Endothelial cell of umbilical vein (primary cell): ENCODE data around the gene GNA12.

Experiments
- EZH2 ChIP-seq: IDR thresholded peaks from 2 replicates; pipeline ENCODE4 v1.6.1; 2012; ENCODE audit warnings: borderline replicate concordance, low read depth, mild to moderate bottlenecking, moderate library complexity, low read length, inconsistent platforms; ENCODE audit not compliant: severe bottlenecking
- GATA2 ChIP-seq: IDR thresholded peaks from 2 replicates; pipeline ENCODE4 v1.7.0; 2011; ENCODE audit warnings: low read depth, mild to moderate bottlenecking, moderate library complexity, mixed read lengths, low read length; ENCODE audit not compliant: insufficient read length, insufficient read depth
- JUN ChIP-seq: IDR thresholded peaks from 2 replicates; pipeline ENCODE4 v1.6.1; 2011; ENCODE audit warnings: borderline replicate concordance, low read depth; ENCODE audit not compliant: insufficient read length, insufficient read depth
- MYC ChIP-seq: IDR thresholded peaks from one replicate; pipeline ENCODE4 v1.6.1; 2011; ENCODE audit warnings: mild to moderate bottlenecking, low read depth, low read length
- POLR2A ChIP-seq: IDR thresholded peaks from 2 replicates; pipeline ENCODE4 v1.6.1; 2012; ENCODE audit warnings: low read depth, mild to moderate bottlenecking, control low read depth, low read length
- POLR2AphosphoS5 ChIP-seq: IDR thresholded peaks from 2 replicates; pipeline ENCODE4 v1.6.1; 2012; ENCODE audit warnings: low read depth, mild to moderate bottlenecking, control low read depth, low read length, moderate library complexity; ENCODE audit not compliant: insufficient read depth
- TF ChIP-seq, protein P1 (sequence below), 2 donors: IDR thresholded peaks; 1 replicate in 1 of 2; 2 replicates in 1 of 2; pipeline ENCODE4 v1.5.1; 2011; ENCODE audit warnings: low read length in 2 of 2, mild to moderate bottlenecking in 2 of 2, moderate library complexity in 2 of 2, control low read depth in 1 of 2, inconsistent platforms in 1 of 2, low read depth in 1 of 2; ENCODE audit not compliant: insufficient read depth in 1 of 2; ENCODE audit errors: extremely low read depth in 1 of 2

DNA sequence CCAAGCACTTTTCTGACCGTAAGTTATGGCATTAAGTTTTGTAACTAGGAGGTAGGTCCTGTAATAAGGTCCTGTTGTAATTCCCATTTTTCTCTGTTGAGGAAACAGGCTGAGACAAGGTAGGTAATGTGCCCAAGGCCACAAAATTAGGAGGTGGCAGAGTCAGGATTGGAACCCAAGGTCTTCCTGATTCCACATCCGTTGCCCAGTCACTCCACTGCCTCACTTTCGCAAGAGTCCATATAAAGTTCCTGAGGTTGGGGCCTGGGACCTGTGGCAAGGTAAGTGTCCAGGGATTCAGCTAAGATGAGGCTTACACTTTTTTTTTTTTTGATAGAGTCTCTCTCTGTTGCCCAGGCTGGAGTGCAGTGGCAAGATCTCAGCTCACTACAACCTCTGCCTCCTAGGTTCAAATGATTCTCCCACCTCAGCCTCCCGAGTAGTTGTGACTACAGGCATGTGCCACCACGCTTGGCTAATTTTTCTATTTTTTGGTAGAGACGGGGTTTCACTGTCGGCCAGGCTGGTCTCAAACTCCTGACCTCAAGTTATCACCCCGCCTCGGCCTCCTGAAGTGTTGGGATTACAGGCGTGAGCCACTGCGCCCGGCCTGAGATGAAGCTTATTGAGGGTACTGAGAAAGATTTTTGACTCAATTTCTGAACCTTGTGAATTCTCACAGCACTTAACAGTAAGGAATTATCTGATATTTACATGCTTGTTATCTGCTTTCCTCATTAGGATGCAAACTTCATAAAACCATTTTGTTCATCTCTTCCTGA, 20.3 kb upstream of the GNA12 start:
- no peak for TF ChIP-seq GATA2
- TF ChIP-seq, protein P1, sequence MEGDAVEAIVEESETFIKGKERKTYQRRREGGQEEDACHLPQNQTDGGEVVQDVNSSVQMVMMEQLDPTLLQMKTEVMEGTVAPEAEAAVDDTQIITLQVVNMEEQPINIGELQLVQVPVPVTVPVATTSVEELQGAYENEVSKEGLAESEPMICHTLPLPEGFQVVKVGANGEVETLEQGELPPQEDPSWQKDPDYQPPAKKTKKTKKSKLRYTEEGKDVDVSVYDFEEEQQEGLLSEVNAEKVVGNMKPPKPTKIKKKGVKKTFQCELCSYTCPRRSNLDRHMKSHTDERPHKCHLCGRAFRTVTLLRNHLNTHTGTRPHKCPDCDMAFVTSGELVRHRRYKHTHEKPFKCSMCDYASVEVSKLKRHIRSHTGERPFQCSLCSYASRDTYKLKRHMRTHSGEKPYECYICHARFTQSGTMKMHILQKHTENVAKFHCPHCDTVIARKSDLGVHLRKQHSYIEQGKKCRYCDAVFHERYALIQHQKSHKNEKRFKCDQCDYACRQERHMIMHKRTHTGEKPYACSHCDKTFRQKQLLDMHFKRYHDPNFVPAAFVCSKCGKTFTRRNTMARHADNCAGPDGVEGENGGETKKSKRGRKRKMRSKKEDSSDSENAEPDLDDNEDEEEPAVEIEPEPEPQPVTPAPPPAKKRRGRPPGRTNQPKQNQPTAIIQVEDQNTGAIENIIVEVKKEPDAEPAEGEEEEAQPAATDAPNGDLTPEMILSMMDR (IDR thresholded peaks at IDR 0.05; ENCODE audit: extremely low read depth in 1 of 2, insufficient read depth in 1 of 2, low read depth in 1 of 2, low read length in 2 of 2) = no peak
- TF ChIP-seq EZH2 = no peak
- TF ChIP-seq POLR2AphosphoS5 = no peak
- TF ChIP-seq POLR2A = no peak
- TF ChIP-seq JUN = no peak
- TF ChIP-seq MYC = no peak
